Neutrophil (primary cell): ENCODE measurements around the gene CARM1.
"Not testable (repeated sequence)": the region's sequence is repeated elsewhere in the genome, so short reads cannot be mapped to it uniquely, and the experiment has no call there.

ENCODE experiments used
- H3K27ac ChIP-seq: fragments of 200-600 bp; sonication (generic); 2 replicates; pipeline ENCODE4 v1.5.1; 2016; ENCODE audit warnings: mild to moderate bottlenecking, moderate library complexity
- H3K27me3 ChIP-seq: fragments of 200-600 bp; sonication (generic); 2 replicates; pipeline ENCODE4 v1.6.0; 2016; ENCODE audit warnings: mild to moderate bottlenecking
- H3K36me3 ChIP-seq: fragments of 200-600 bp; sonication (generic); 2 replicates; pipeline ENCODE4 v1.5.1; 2017
- H3K4me1 ChIP-seq, 2 experiments: fragments of 200-600 bp in 1 of 2; sonication (generic) in 1 of 2; 1 replicate in 1 of 2; 2 replicates in 1 of 2; pipeline versions ENCODE4 v1.5.1 to v1.6.1; 2013 to 2016; ENCODE audit warnings: low read depth in 1 of 2, low read length in 1 of 2, mild to moderate bottlenecking in 1 of 2, moderate library complexity in 1 of 2; ENCODE audit not compliant: control insufficient read depth in 1 of 2, insufficient read depth in 1 of 2
- H3K4me3 ChIP-seq, 2 experiments: fragments of 200-600 bp in 1 of 2; sonication (generic) in 1 of 2; 1 replicate in 1 of 2; 2 replicates in 1 of 2; pipeline ENCODE4 v1.5.1; 2013 to 2016; ENCODE audit warnings: low read depth in 1 of 2, low read length in 1 of 2, mild to moderate bottlenecking in 1 of 2, moderate library complexity in 1 of 2
- H3K9me3 ChIP-seq: fragments of 200-600 bp; sonication (generic); 2 replicates; pipeline ENCODE4 v1.5.1; 2016
- CTCF ChIP-seq: fragments of 200-600 bp; sonication (generic); IDR thresholded peaks from 2 replicates; pipeline ENCODE4 v1.5.1; 2016; ENCODE audit warnings: antibody characterized with exemption

The CARM1 gene

GRCh38 chr19:10852098-10852800 lies 19.1 kb upstream of the CARM1 start:
- Histone ChIP-seq H3K4me1 (peaks cover 43 to 44% of the 10 kb centered on the region in 2 experiments), H3K27me3 (no peaks in the 10 kb centered on the region), H3K9me3 (no peaks in the 10 kb centered on the region), H3K36me3 (peaks cover 67% of the 10 kb centered on the region), H3K27ac (peak overlapping the region; percentile 53), H3K4me3 (no peak overlapping the region)
- TF ChIP-seq CTCF, result no peak

GRCh38 chr19:10852941-10853340 lies 18.4 kb upstream of the CARM1 start:
- peak overlapping the region; percentile 53 for H3K27ac ChIP-seq
- no peak for TF ChIP-seq CTCF
- no peak overlapping the region for H3K4me3 ChIP-seq
- no peaks in the 10 kb centered on the region for H3K27me3 ChIP-seq
- H3K9me3 ChIP-seq, result no peaks in the 10 kb centered on the region
- H3K36me3 ChIP-seq, result peaks cover 74% of the 10 kb centered on the region
- H3K4me1 ChIP-seq, result peaks cover 36 to 37% of the 10 kb centered on the region in 2 experiments

- Histone ChIP-seq H3K9me3 (no peaks in the 10 kb centered on the region), H3K36me3 (peaks cover 87% of the 10 kb centered on the region), H3K4me1 (peaks cover 26 to 28% of the 10 kb centered on the region in 2 experiments), H3K27me3 (no peaks in the 10 kb centered on the region), H3K4me3 (no peak overlapping the region), H3K27ac (peak overlapping the region; percentile 59)
- no peak for TF ChIP-seq CTCF
Measured at GRCh38 chr19:10854350-10855089, 16.8 kb upstream of the CARM1 start.

GRCh38 chr19:10855879-10856522 lies 15.4 kb upstream of the CARM1 start:
- peak overlapping the region; percentile 27 for H3K27ac ChIP-seq
- peak; percentile 63 for TF ChIP-seq CTCF
- no peak overlapping the region for H3K4me3 ChIP-seq
- H3K27me3 ChIP-seq, result no peaks in the 10 kb centered on the region
- peaks cover 89% of the 10 kb centered on the region for H3K36me3 ChIP-seq
- H3K9me3 ChIP-seq, result no peaks in the 10 kb centered on the region
- peaks cover 16% of the 10 kb centered on the region in 2 experiments for H3K4me1 ChIP-seq

GRCh38 chr19:10856899-10857298 lies 14.5 kb upstream of the CARM1 start:
- not testable (repeated sequence) for H3K4me3 ChIP-seq, H3K27me3 ChIP-seq, H3K27ac ChIP-seq, H3K9me3 ChIP-seq
- Histone ChIP-seq H3K4me1 (peaks cover 19 to 20% of the 10 kb centered on the region in 2 experiments), H3K36me3 (peaks cover 91% of the 10 kb centered on the region)
